ENCODE data around the gene CDYL2.

Gene CDYL2

GRCh38 chr16:80846275-80846674 is 41.9 kb upstream of the CDYL2 start:
- no peak for TF ChIP-seq CTCF (IDR thresholded peaks at IDR 0.05; ENCODE audit: low read depth, low read length, missing control alignments)
- DNase-seq (ENCODE audit: low read depth) = no peak
- H3K4me3 ChIP-seq (ENCODE audit: low read depth, low read length) = no peak overlapping the region

GRCh38 chr16:80844395-80844794 is 40.0 kb upstream of the CDYL2 start:
- DNase-seq (ENCODE audit: low read depth) = no peak
- no peak for TF ChIP-seq CTCF (IDR thresholded peaks at IDR 0.05; ENCODE audit: low read depth, low read length, missing control alignments)
- H3K4me3 ChIP-seq (ENCODE audit: low read depth, low read length) = no peak overlapping the region

GRCh38 chr16:80841231-80841630 is 36.8 kb upstream of the CDYL2 start:
- no peak overlapping the region for H3K4me3 ChIP-seq (ENCODE audit: low read depth, low read length)
- no peak for DNase-seq (ENCODE audit: low read depth)
- TF ChIP-seq CTCF (IDR thresholded peaks at IDR 0.05; ENCODE audit: low read depth, low read length, missing control alignments) = no peak

GRCh38 chr16:80837533-80838147 is 33.2 kb upstream of the CDYL2 start:
- no peak overlapping the region for H3K4me3 ChIP-seq (ENCODE audit: low read depth, low read length)
- no peak for DNase-seq (ENCODE audit: low read depth)
- TF ChIP-seq CTCF (IDR thresholded peaks at IDR 0.05; ENCODE audit: low read depth, low read length, missing control alignments) = no peak

- DNase-seq (ENCODE audit: low read depth) = no peak
- no peak for TF ChIP-seq CTCF (IDR thresholded peaks at IDR 0.05; ENCODE audit: low read depth, low read length, missing control alignments)
- H3K4me3 ChIP-seq (ENCODE audit: low read depth, low read length) = no peak overlapping the region
Measured at GRCh38 chr16:80836846-80837245, 32.4 kb upstream of the CDYL2 start.

GRCh38 chr16:80836202-80836601 is 31.8 kb upstream of the CDYL2 start:
- no peak for TF ChIP-seq CTCF (IDR thresholded peaks at IDR 0.05; ENCODE audit: low read depth, low read length, missing control alignments)
- DNase-seq (ENCODE audit: low read depth) = no peak
- H3K4me3 ChIP-seq (ENCODE audit: low read depth, low read length) = no peak overlapping the region

GRCh38 chr16:80831039-80831438 is 26.6 kb upstream of the CDYL2 start:
- DNase-seq (ENCODE audit: low read depth) = no peak
- no peak overlapping the region for H3K4me3 ChIP-seq (ENCODE audit: low read depth, low read length)
- TF ChIP-seq CTCF (IDR thresholded peaks at IDR 0.05; ENCODE audit: low read depth, low read length, missing control alignments) = no peak

All from GM12864 (cell line).